Central memory CD8-positive, alpha-beta T cell (primary cell): Measurements from ENCODE around the gene CELSR1.

Experiments
- ATAC-seq: fragments of 150-1000 bp; cut with Tn5 transposase; replicated peaks from 2 replicates; pipeline ENCODE4 v1.10.0; 2022; ENCODE audit warnings: mild to moderate bottlenecking, moderate FRiP score, moderate number of reproducible peaks; ENCODE audit not compliant: poor library complexity, severe bottlenecking; ENCODE audit errors: extremely low read depth
- DNase-seq, 2 donors: peaks; one replicate each; pipeline ENCODE4 v3.0.0; 2021; ENCODE audit warnings: low spot score in 2 of 2
- H3K27ac Mint-ChIP-seq: one replicate; pipeline ENCODE4 v1.8.0; 2022; ENCODE audit warnings: low read depth, mild to moderate bottlenecking, moderate library complexity, mixed read lengths
- H3K27me3 Mint-ChIP-seq: one replicate; pipeline ENCODE4 v1.8.0; 2022; ENCODE audit warnings: mixed read lengths
- H3K36me3 Mint-ChIP-seq: one replicate; pipeline ENCODE4 v1.8.0; 2022; ENCODE audit warnings: mild to moderate bottlenecking, moderate library complexity, mixed read lengths; ENCODE audit not compliant: insufficient read depth
- H3K4me1 Mint-ChIP-seq: one replicate; pipeline ENCODE4 v1.8.0; 2022; ENCODE audit warnings: mixed read lengths
- H3K4me3 Mint-ChIP-seq: one replicate; pipeline ENCODE4 v1.8.0; 2022; ENCODE audit warnings: mild to moderate bottlenecking, moderate library complexity, mixed read lengths
- H3K9me3 Mint-ChIP-seq: one replicate; pipeline ENCODE4 v1.8.0; 2022; ENCODE audit warnings: mixed read lengths

Gene CELSR1

DNA sequence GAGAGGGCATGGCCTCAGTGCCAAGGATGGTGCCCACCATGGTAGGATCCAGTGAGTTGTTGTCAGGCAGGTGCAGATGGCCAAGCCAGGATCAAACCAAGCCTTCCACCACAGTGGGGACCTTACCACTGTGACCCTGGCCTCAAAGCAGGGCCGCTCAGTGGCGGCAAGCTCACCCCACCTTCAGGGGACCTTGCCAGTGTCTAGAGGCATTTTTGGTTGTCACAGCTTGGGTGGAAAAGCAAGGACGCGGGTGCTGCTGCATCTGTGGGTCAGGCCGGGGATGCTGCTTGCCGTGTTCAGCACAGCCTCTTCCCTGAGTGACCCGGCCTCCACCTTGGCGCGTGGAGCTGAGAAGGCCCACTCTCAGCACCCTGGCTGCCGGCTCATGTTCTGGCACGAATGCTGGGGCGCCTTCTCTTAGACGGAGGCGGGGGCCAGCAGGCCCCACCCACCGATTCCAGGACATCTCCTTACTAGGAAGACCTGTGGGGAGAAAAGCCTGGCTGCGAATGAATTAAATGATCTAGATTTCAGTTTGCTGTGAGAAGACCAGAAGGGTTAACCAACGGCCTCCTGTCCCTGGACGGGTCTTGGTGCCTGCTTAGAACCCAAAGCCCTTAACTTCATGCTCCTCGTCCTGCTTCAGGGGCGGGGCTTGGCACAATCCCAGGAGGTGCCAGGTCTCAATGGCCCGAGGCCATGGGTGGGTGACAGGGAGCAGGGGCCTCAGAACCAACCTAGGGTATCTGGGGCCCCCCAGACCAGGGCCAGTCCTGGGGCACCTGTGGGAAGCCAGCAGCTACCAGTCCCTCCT, 183.0 kb downstream of the CELSR1 start:
- Mint-ChIP-seq H3K27ac (peak overlapping the region; percentile 35), H3K9me3 (no peaks in the 10 kb centered on the region), H3K4me3 (no peak overlapping the region), H3K4me1 (peaks cover 12% of the 10 kb centered on the region), H3K27me3 (no peaks in the 10 kb centered on the region), H3K36me3 (peaks cover 18% of the 10 kb centered on the region)
- DNase-seq (no peak), ATAC-seq (no peak)

DNA sequence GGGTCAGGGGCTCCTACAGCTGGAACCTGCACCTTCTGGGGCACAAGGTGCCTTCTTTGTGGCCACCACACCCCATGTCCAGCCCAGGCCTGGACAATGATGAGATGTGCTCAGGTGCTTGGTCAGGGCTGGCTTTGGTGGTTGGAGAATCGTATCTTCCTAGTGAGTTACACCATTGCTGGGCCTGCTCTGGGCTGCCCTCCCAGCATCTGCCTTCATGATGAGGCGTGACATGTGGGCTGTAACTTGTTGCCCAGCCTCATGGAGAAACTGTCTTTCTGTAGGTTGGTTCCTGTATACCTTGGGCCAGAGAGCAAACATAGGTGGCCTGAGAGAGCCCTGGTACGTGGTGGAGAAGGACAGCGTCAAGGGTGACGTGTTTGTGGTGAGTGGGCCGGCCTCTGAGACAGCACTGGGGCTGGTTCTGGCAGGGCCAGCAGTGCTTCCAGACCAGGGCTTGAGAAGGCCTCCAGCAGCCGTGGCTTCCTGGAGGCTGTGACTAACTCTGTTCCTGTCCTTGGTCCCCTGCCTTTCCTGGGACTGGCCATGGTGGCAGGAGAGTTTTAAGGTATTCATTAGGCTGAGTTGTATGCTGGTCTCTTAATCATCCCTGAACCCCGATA, 183.8 kb downstream of the CELSR1 start:
- DNase-seq, result no peak
- Mint-ChIP-seq H3K36me3 (peaks cover 25% of the 10 kb centered on the region), H3K4me1 (peaks cover 12% of the 10 kb centered on the region), H3K27ac (peak overlapping the region; percentile 35), H3K9me3 (no peaks in the 10 kb centered on the region), H3K4me3 (no peak overlapping the region), H3K27me3 (no peaks in the 10 kb centered on the region)
- no peak for ATAC-seq

DNA sequence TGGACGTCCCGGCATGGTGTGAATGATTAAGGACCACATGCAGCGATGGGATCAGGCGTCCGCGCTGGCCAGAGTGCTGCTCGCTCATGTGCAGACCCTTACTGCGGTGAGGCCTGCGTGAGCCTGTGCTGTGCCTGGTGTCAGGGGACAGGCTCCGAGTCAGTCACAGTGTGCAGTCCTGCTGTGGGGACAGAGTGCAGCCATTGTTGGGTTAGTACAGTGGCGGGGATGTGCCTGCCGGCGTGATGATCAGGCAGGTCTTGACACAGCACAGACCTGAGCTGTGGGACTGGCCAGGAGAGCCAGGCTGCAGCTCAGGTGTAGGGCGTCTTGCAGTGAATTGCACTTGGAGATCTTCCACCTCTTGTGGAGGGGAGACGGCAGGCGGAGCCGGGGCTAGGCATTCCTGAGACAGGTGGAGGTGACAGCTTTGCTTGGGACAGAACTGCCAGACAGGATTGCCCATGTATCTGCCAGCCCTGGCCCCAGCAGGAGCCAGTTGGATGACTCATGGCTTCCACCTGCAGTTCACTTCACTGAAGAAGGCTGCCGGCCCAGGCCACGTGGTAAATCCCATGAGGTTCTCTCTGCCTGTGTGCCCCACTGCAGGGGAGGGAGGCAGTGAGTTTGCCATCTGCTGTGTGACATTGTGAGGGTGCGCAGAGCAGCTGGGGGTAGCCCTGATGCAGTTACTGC, 184.6 kb downstream of the CELSR1 start:
- Mint-ChIP-seq H3K27me3 (no peaks in the 10 kb centered on the region), H3K27ac (no peak overlapping the region), H3K36me3 (peaks cover 30% of the 10 kb centered on the region), H3K4me3 (no peak overlapping the region), H3K4me1 (peaks cover 12% of the 10 kb centered on the region), H3K9me3 (no peaks in the 10 kb centered on the region)
- no peak for ATAC-seq
- no peak for DNase-seq

DNA sequence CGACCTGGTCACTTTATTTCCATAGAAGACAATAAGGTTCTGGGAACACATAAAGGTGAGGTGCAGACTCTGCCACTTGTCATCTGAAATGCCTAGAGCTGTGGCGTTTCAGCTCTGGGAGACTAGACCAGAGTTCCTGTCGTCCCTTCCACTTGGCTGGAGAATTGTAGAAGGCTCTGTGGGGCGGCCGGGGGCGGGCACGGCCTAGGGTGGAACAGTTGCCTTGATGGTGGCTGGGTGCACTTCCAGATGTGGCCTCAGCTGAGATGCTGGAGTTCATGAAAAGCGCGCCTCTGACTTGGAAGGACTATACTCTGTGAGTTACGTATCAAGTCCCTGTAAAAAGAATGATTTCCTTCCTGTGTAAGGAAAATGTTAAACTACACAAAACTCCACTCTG, 185.1 kb downstream of the CELSR1 start:
- peaks cover 36% of the 10 kb centered on the region for H3K36me3 Mint-ChIP-seq
- no peak for DNase-seq
- ATAC-seq, result no peak
- H3K9me3 Mint-ChIP-seq, result no peaks in the 10 kb centered on the region
- H3K4me3 Mint-ChIP-seq, result no peak overlapping the region
- no peak overlapping the region for H3K27ac Mint-ChIP-seq
- peaks cover 12% of the 10 kb centered on the region for H3K4me1 Mint-ChIP-seq
- H3K27me3 Mint-ChIP-seq, result no peaks in the 10 kb centered on the region

DNA sequence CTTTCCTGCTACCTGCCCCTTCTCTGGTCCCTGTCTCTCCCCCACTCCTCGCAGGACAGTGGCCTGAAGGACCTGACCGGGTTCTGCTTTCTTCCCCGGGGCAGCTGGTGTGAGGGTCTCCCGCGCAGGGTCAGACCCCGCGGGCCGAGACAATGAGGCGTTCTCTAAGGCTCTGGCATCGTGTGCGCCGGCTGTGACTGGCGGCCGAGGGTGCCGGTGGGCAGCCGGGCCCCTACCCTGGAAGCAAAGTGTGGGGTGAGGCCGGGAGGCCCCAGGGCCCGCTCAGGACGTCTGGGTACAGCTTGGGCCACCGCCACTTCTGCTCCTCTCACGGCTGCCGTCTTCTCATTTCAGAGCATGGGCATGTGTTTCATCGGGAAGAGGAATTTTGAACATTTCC, 185.7 kb downstream of the CELSR1 start:
- Mint-ChIP-seq H3K4me1 (peaks cover 12% of the 10 kb centered on the region), H3K27ac (no peak overlapping the region), H3K36me3 (peaks cover 40% of the 10 kb centered on the region), H3K4me3 (no peak overlapping the region), H3K9me3 (no peaks in the 10 kb centered on the region), H3K27me3 (no peaks in the 10 kb centered on the region)
- ATAC-seq (no peak), DNase-seq (no peak)

DNA sequence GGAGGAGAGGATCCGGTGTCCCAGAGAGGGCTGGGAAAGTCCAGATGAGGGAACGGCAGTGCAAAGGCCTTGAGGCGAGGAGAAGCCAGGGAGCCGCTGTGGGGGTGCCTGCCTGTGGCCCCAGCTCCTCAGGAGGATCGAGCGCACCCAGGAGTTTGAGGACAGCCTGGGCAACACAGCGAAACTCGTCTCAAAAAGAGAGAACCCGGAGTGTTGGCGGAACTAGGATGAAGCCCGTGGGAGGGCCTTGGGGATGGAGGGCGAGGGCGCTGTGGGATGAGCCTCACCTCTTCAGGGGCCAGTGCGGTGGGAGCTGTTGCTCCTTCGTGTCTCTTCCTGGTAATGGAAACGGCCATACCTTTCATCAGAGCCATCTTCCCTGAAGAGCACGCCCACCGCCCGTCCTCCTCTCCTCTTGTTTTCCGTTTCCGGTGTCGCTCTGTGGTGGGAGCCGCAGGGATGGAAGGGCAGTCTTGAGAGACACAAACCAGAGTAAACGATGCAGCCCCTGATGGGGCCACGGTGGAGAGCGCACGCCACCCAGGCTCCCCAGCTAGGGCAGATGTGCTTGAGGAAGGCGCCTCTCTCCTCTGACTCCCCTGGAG, 186.2 kb downstream of the CELSR1 start:
- ATAC-seq (no peak), DNase-seq (no peak)
- Mint-ChIP-seq H3K27ac (no peak overlapping the region), H3K9me3 (no peaks in the 10 kb centered on the region), H3K36me3 (peaks cover 43% of the 10 kb centered on the region), H3K4me1 (peaks cover 12% of the 10 kb centered on the region), H3K27me3 (no peaks in the 10 kb centered on the region), H3K4me3 (no peak overlapping the region)

DNA sequence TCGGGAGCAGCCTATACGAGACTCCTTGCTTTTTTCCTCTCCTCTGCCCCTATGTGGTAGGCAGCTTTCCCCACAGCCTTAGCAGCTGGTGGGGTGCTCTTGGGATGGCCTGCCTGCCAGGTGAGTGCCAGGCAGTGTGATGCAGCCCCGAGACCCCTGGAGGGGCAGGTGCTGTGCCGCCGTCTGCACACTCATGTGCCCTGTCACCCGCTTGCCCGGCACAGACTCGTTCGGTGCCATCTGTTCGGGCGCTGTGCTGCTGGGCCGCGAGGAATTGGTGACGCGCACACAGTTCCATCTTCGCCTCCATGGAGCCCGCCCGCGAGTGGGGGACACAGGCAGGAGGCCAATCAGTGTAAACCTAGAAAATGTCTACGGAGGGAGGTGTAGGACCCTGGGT, 186.8 kb downstream of the CELSR1 start:
- Mint-ChIP-seq H3K27ac (no peak overlapping the region), H3K36me3 (peaks cover 49% of the 10 kb centered on the region), H3K27me3 (no peaks in the 10 kb centered on the region), H3K4me1 (peaks cover 12% of the 10 kb centered on the region), H3K4me3 (no peak overlapping the region), H3K9me3 (no peaks in the 10 kb centered on the region)
- DNase-seq, result no peak
- ATAC-seq, result no peak

DNA sequence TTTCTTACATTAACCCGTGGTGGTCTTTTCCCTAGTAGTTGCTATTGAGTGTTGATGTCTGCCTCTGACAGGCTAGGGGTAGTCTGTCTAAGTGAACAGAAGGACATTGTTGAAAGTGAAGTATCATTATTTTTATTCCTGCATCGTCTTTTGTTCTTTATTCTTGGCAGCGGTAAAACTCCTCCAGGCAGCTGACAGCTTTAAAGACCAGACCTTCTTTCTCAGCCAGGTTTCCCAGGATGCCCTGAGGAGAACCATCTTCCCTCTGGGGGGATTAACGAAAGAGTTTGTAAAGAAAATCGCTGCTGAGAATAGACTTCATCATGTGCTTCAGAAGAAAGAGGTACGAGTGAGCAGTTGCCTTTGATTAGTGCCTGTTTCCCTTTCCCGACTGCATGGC, 187.3 kb downstream of the CELSR1 start:
- Mint-ChIP-seq H3K27ac (no peak overlapping the region), H3K27me3 (no peaks in the 10 kb centered on the region), H3K4me3 (no peak overlapping the region), H3K36me3 (peaks cover 51% of the 10 kb centered on the region), H3K4me1 (peaks cover 6% of the 10 kb centered on the region), H3K9me3 (no peaks in the 10 kb centered on the region)
- no peak for DNase-seq
- ATAC-seq, result no peak

DNA sequence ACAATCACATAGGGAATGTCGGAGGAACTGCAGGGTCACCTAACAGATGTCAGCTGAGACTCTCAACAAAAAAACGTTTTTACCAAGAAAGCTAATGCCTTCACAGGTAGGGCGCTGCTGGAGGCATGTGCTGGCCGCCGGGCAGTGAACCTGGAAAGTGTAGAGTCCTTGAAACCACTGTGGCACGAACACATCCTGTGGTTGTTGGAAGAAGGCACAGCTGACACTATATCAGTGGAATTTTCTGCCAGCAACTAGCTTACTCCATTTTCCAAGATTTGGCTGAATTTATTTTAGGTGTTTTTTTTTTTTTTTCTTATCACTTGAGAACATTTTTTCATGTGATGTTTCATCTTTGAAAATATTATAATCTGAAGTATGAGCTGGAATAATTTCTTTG, 187.7 kb downstream of the CELSR1 start:
- Mint-ChIP-seq H3K27me3 (no peaks in the 10 kb centered on the region), H3K4me1 (peaks cover 6% of the 10 kb centered on the region), H3K9me3 (no peaks in the 10 kb centered on the region), H3K36me3 (peaks cover 54% of the 10 kb centered on the region), H3K27ac (no peak overlapping the region), H3K4me3 (no peak overlapping the region)
- ATAC-seq (no peak), DNase-seq (no peak)

DNA sequence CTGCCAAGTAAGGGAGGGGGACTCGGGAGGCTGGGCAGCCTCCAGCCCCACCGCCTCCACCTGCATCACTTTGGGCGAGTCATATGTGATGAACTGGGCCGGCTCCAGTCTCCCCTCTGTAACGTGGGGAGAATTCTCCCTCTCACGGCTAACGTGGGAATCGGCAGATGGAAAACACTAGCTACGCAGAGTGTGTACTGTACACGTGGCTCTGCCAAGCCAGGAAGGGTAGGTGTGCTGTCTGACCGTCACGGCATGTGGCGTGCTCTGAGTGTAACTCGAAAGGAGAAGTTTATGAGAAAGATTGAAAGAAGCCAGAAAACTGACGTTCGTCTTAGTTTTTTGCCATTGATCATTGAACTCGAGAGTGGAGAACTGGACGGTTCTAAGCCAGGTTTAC, 188.2 kb downstream of the CELSR1 start:
- no peak overlapping the region for H3K27ac Mint-ChIP-seq
- no peak overlapping the region for H3K4me3 Mint-ChIP-seq
- peaks cover 56% of the 10 kb centered on the region for H3K36me3 Mint-ChIP-seq
- peaks cover 10% of the 10 kb centered on the region for H3K4me1 Mint-ChIP-seq
- ATAC-seq (no peak), DNase-seq (no peak)
- H3K9me3 Mint-ChIP-seq, result no peaks in the 10 kb centered on the region
- no peaks in the 10 kb centered on the region for H3K27me3 Mint-ChIP-seq

DNA sequence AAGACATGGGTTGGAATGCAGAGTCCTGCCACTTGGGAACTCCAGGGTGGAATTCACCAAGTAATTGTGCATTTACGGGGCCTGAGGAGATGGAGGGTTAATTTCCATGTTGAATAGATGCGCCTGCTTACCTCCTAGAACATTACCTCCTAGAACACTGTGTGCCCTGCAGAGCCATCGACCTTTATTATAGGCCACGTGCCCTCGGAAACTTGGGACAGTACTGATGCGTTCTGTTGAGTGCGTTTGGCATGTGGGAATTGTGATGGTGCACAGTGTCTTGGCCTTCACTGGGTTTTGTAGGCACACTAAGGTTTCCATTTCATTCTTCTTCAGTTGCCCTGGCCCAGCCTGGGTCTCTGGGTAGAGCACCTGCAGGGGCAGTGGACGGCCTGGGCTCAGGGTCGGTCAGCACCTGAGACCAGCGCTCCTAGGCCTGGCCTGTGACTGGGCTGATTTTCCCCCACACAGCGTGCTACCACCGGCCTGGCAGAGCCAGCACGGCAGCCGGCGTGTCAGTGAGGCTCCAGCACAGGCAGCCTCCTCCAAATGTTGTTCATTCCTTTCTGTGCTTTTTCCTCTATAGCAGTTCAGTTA, 189.2 kb downstream of the CELSR1 start:
- H3K27ac Mint-ChIP-seq, result no peak overlapping the region
- peaks cover 62% of the 10 kb centered on the region for H3K36me3 Mint-ChIP-seq
- no peaks in the 10 kb centered on the region for H3K9me3 Mint-ChIP-seq
- DNase-seq, result no peak
- no peak for ATAC-seq
- H3K4me1 Mint-ChIP-seq, result peaks cover 14% of the 10 kb centered on the region
- no peaks in the 10 kb centered on the region for H3K27me3 Mint-ChIP-seq
- H3K4me3 Mint-ChIP-seq, result no peak overlapping the region

DNA sequence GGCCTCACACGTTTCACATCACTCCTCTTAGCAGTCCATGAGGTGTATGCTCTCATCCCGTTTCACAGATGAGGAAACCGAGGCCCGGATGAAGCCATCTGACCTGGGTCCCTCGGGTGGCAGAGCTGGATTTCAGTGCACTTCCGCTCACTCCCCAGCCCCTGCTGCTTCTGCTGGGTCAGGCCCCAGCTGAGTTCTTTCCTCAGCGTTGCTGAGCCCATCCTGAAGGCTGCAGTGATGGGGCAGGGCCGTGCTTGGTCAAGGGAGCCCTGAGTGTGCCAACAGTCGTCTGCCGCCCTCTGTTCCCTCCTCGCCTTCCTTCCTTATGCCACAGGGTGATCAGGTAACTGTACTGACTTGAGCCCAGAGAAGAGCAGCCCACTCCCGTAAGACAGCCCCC, 189.8 kb downstream of the CELSR1 start:
- DNase-seq (no peak), ATAC-seq (no peak)
- Mint-ChIP-seq H3K9me3 (no peaks in the 10 kb centered on the region), H3K4me1 (peaks cover 14% of the 10 kb centered on the region), H3K4me3 (no peak overlapping the region), H3K27ac (no peak overlapping the region), H3K27me3 (no peaks in the 10 kb centered on the region), H3K36me3 (peaks cover 66% of the 10 kb centered on the region)
